K562 (cell line): Measurements from ENCODE around the gene PDLIM7. TPM values are rescaled to one million over a fixed set of nuclear protein-coding genes. Genes with fewer than 3 reads are reported as not detected.

Experiments
- ATAC-seq: fragments of 200-7000 bp; cut with Tn5 transposase; 3 replicates; pipeline ENCODE4 v1.9.1; 2020; ENCODE audit warnings: moderate library complexity
- BruUV-seq: library from RNA; stranded (reverse); fragments of 400-500 nt; replicated peaks from 2 replicates; lab custom pipeline; 2021; lab: Mats Ljungman, UMichigan
- CTCF ChIA-PET: fragments of 300-600 bp; formaldehyde crosslinking; extraction: SDS; loops from one replicate; lab custom pipeline; 2021; ENCODE audit warnings: low intra/inter-chr PET ratio; lab: Yijun Ruan, JAX
- POLR2A ChIA-PET: fragments of 300-600, 350-650 bp; sonication (Branson Sonifier 250); formaldehyde crosslinking; extraction: SDS; loops from one replicate; lab custom pipeline; 2021; ENCODE audit warnings: antibody characterized with exemption, inconsistent platforms; lab: Yijun Ruan, JAX
- DNase-seq, 4 experiments: peaks; one replicate each; pipeline versions ENCODE4 v3.0.0 to v3.0.0-alpha.2; 2011 to 2018; ENCODE audit warnings: low spot score in 3 of 4, mixed read lengths in 3 of 4; ENCODE audit errors: extremely low read depth in 1 of 4
- FAIRE-seq: peaks from 2 replicates; lab custom pipeline; 2011; peaks lifted over from hg19 to GRCh38; lab: Jason Lieb, UNC
- H2AFZ ChIP-seq: 2 replicates; pipeline ENCODE4 v1.6.0; 2011; ENCODE audit warnings: low read depth, low read length, control low read depth, inconsistent platforms
- H3K27ac ChIP-seq: fragments of 200-600 bp; 3 replicates; pipeline ENCODE4 v1.8.0; 2011; ENCODE audit warnings: low read depth, mild to moderate bottlenecking, control low read depth, inconsistent platforms, low read length, moderate library complexity, mixed read lengths; ENCODE audit errors: extremely low read depth
- H3K27me3 ChIP-seq, 2 experiments: fragments of 300-600 bp in 1 of 2; 2 replicates in 1 of 2; 3 replicates in 1 of 2; pipeline versions ENCODE4 v1.6.0 to v1.8.0; 2011; ENCODE audit warnings: inconsistent platforms in 2 of 2, low read length in 2 of 2, mild to moderate bottlenecking in 1 of 2, mixed read lengths in 1 of 2, moderate library complexity in 1 of 2; ENCODE audit not compliant: control insufficient read depth in 2 of 2, insufficient read depth in 2 of 2
- H3K36me3 ChIP-seq: fragments of 300-600 bp; 3 replicates; pipeline ENCODE4 v1.8.0; 2011; ENCODE audit warnings: mild to moderate bottlenecking, low read length, inconsistent platforms; ENCODE audit not compliant: control insufficient read depth, insufficient read depth
- H3K4me1 ChIP-seq, 2 experiments: fragments of 200-600 bp in 1 of 2; replicated peaks in 1 of 2; 2 replicates in 1 of 2; 3 replicates in 1 of 2; pipeline versions ENCODE4 v1.5.1 to v1.8.0; 2011; ENCODE audit warnings: inconsistent platforms in 2 of 2, low read length in 2 of 2, mild to moderate bottlenecking in 1 of 2, mixed read lengths in 1 of 2, moderate library complexity in 1 of 2; ENCODE audit not compliant: control insufficient read depth in 2 of 2, insufficient read depth in 2 of 2
- H3K4me2 ChIP-seq: 2 replicates; pipeline ENCODE4 v1.6.1; 2011; ENCODE audit warnings: low read length, control low read depth, inconsistent platforms, mixed read lengths; ENCODE audit not compliant: insufficient read depth
- H3K4me3 ChIP-seq: fragments of 200-600 bp; sonication (generic), shearing (Covaris generic); 2 replicates; pipeline ENCODE4 v1.5.1; 2016; ENCODE audit warnings: control low read depth, inconsistent platforms
- H3K79me2 ChIP-seq: fragments of 200-600 bp; 3 replicates; pipeline ENCODE4 v1.8.0; 2011; ENCODE audit warnings: low read length, inconsistent platforms; ENCODE audit not compliant: control insufficient read depth, insufficient read depth
- H3K9ac ChIP-seq, 2 experiments: 2 replicates each; pipeline versions ENCODE4 v1.6.0 to v1.6.1; 2011; ENCODE audit warnings: low read depth in 2 of 2, low read length in 2 of 2, control low read depth in 1 of 2, inconsistent platforms in 1 of 2, mild to moderate bottlenecking in 1 of 2, mixed read lengths in 1 of 2; ENCODE audit not compliant: insufficient read depth in 1 of 2
- H3K9me1 ChIP-seq: one replicate; pipeline ENCODE4 v1.6.0; 2011; ENCODE audit warnings: inconsistent platforms, mild to moderate bottlenecking, low read length, moderate library complexity; ENCODE audit not compliant: control insufficient read depth, insufficient read depth
- H3K9me3 ChIP-seq: replicated peaks from 2 replicates; pipeline ENCODE4 v1.5.1; 2011; ENCODE audit warnings: low read depth, low read length, inconsistent platforms; ENCODE audit not compliant: control insufficient read depth, insufficient read depth
- H4K20me1 ChIP-seq: replicated peaks from 2 replicates; pipeline ENCODE4 v1.6.1; 2011; ENCODE audit warnings: low read length, inconsistent platforms, mixed read lengths; ENCODE audit not compliant: control insufficient read depth, insufficient read depth
- GABPB1 ChIP-seq: sonication (generic); formaldehyde crosslinking; IDR thresholded peaks from 2 replicates; pipeline ENCODE4 v1.8.0; 2022; ENCODE audit warnings: mild to moderate bottlenecking, missing genetic modification reagents
- MTA3 ChIP-seq: fragments of 450-650 bp; formaldehyde crosslinking; IDR thresholded peaks from 2 replicates; pipeline ENCODE4 v1.6.1; 2017; ENCODE audit warnings: mild to moderate bottlenecking, borderline replicate concordance
- POLR2A ChIP-seq: fragments of 450-650 bp; conservative IDR thresholded peaks from 2 replicates; pipeline ENCODE4 v1.6.1; 2016
- POLR2AphosphoS5 ChIP-seq: IDR thresholded peaks from 2 replicates; pipeline ENCODE4 v1.6.1; 2011; ENCODE audit warnings: mild to moderate bottlenecking, low read depth, low read length, moderate library complexity; ENCODE audit not compliant: control insufficient read depth, insufficient read depth
- POLR2B ChIP-seq: fragments of 450-650 bp; IDR thresholded peaks from 2 replicates; pipeline ENCODE4 v1.6.1; 2018; ENCODE audit warnings: low read depth; ENCODE audit not compliant: partially characterized antibody
- PTTG1 ChIP-seq: fragments of 450-650 bp; IDR thresholded peaks from 2 replicates; pipeline ENCODE4 v1.6.1; 2016; ENCODE audit warnings: low read depth, mild to moderate bottlenecking, missing genetic modification characterization, missing compliant biosample characterization
- YY1 ChIP-seq, 3 experiments: IDR thresholded peaks; 2 replicates each; pipeline ENCODE4 v1.6.1; 2011; ENCODE audit warnings: low read length in 2 of 3, mild to moderate bottlenecking in 2 of 3, moderate library complexity in 2 of 3, borderline replicate concordance in 1 of 3, control low read depth in 1 of 3, low read depth in 1 of 3; ENCODE audit not compliant: insufficient read depth in 3 of 3, insufficient replicate concordance in 2 of 3, control insufficient read depth in 1 of 3, insufficient read length in 1 of 3; ENCODE audit errors: extremely low read depth in 1 of 3
- ZNF311 ChIP-seq: fragments of 250-450 bp; sonication (Bioruptor Pico); IDR thresholded peaks from 2 replicates; pipeline ENCODE4 v1.4.0; 2020; ENCODE audit warnings: mild to moderate bottlenecking, moderate library complexity
- ZNF407 ChIP-seq: fragments of 450-650 bp; IDR thresholded peaks from 2 replicates; pipeline ENCODE4 v1.6.1; 2016; ENCODE audit warnings: low read depth
- WGBS: fragments of 100-300 bp; shearing (Covaris generic); methylation state at CpG from one replicate; pipeline ENCODE4 v1.1.6; 2016; ENCODE audit warnings: low coverage, mixed read lengths; ENCODE audit not compliant: insufficient coverage; ENCODE audit errors: missing lambda C conversion rate; 5-methylcytosine and 5-hydroxymethylcytosine counted together
- in situ Hi-C: fragments of 300-500 bp; cut with MboI; formaldehyde crosslinking; loops from 4 replicates; pipeline ENCODE4 v1.15.0; 2018; ENCODE audit warnings: inconsistent platforms, mixed read lengths
- intact Hi-C: fragments of 100-400 bp; cut with micrococcal nuclease; formaldehyde crosslinking; loops from 2 replicates; pipeline ENCODE4 v1.14.2; 2022
- polyA plus RNA-seq, 8 experiments: library from polyadenylated mRNA; depleted of rRNA in 4 of 8; stranded (reverse) in 5 of 8; unstranded in 3 of 8; fragments of >200 nt; fragmentation: Nextera tagmentation in 2 of 8; fragmentation: Illumina TruSeq in 1 of 8; extraction: Ambion mirVana in 2 of 8; extraction: Trizol in 1 of 8; gene quantifications; 2 replicates each; pipeline versions ENCODE4 v1.2.1 to v1.2.3, GENCODE V29; 2011 to 2014; ENCODE audit warnings: inconsistent platforms in 1 of 8, missing spikeins in 1 of 8
- total RNA-seq, 7 experiments: library from RNA; depleted of rRNA in 6 of 7; stranded (reverse); fragments of >200 nt in 6 of 7; fragmentation: Illumina TruSeq in 2 of 7; extraction: Trizol in 2 of 7; gene quantifications; 2 replicates each; pipeline versions ENCODE4 v1.2.1 to v1.2.3, GENCODE V29; 2011 to 2021; ENCODE audit warnings: low replicate concordance in 1 of 7

The PDLIM7 gene
- total and polyA plus RNA-seq, 9 of the 15 experiments (the other 6 are each of a cell fraction or from before 2014, with no cell fraction given) = 2.1 to 124 (median 32.6) TPM

- TF ChIP-seq POLR2AphosphoS5 = peak; percentile 38; the same call in 1 of the 2 replicates
Measured at GRCh38 chr5:177445917-177446199, 51.5 kb downstream of the PDLIM7 start (continued).

GRCh38 chr5:177445052-177445916 is 52.1 kb downstream of the PDLIM7 start:
- ChIA-PET CTCF (interaction anchor here (0.9 kb wide), 1 partner anchor 55 kb away, joined by 3 read pairs; no protein-coding TSS in a partner anchor), POLR2A (interaction anchor here (0.6 to 11.8 kb wide), 13 partner anchors 8 to 1275 kb away, joined by 3 to 210 read pairs (median 4); partner anchors contain the start of gene GRK6)
- H3K9me3 ChIP-seq = no peaks in the 10 kb centered on the region
- no peaks in the 10 kb centered on the region for H3K27me3 ChIP-seq
- no TSS peak for BruUV-seq
- H3K27ac ChIP-seq = no peak overlapping the region; the same call in 2 of the 3 replicates
- H3K4me1 ChIP-seq = peaks cover 19 to 61% of the 10 kb centered on the region in 2 experiments
- no peak overlapping the region for H2AFZ ChIP-seq
- H3K36me3 ChIP-seq = peaks cover 30% of the 10 kb centered on the region; the same call in 2 of the 3 replicates
- intact Hi-C loops (loop anchor here (1.0 kb wide), 1 partner anchor 127 kb away; no protein-coding TSS in a partner anchor), in situ Hi-C loops (loop anchor here (5.0 kb wide), 1 partner anchor 53 kb away; no protein-coding TSS in a partner anchor)
- ATAC-seq (no peak), DNase-seq (no peak), FAIRE-seq (peak; percentile 76)
- WGBS = 32% methylated on average over 8 of the region's 10 CpGs
- H4K20me1 ChIP-seq = peaks cover 29% of the 10 kb centered on the region; the same call in 1 of the 2 replicates
- no peak overlapping the region for H3K4me2 ChIP-seq
- no peaks in the 10 kb centered on the region for H3K79me2 ChIP-seq
- H3K9me1 ChIP-seq = peaks cover 3% of the 10 kb centered on the region
- no peak overlapping the region for H3K4me3 ChIP-seq
- peak overlapping the region in 1 of 2 experiments; percentile 95; a peak in 1 of 4 replicates for H3K9ac ChIP-seq
- TF ChIP-seq ZNF311 (CRISPR knock-in tag) (no peak), POLR2A (peak; percentile 10), ZNF407 (peak; percentile 20; the same call in 1 of the 2 replicates), POLR2B (peak; percentile 59), PTTG1 (no peak), MTA3 (no peak), GABPB1 (peak; percentile 7; the same call in 1 of the 2 replicates), YY1 (IDR thresholded peaks at IDR 0.05; ENCODE audit: borderline replicate concordance in 1 of 3, control insufficient read depth in 1 of 3, extremely low read depth in 1 of 3, insufficient read depth in 3 of 3, insufficient read length in 1 of 3, insufficient replicate concordance in 2 of 3, low read depth in 1 of 3, low read length in 2 of 3) (peak in 1 of 3 experiments; percentile 14)
